Mammary epithelial cell (primary cell): Measurements from ENCODE around the gene GPRIN3.

ENCODE experiments used
- EZH2 ChIP-seq: IDR thresholded peaks from 2 replicates; pipeline ENCODE4 v1.6.1; 2012; ENCODE audit warnings: low read length, inconsistent platforms, borderline replicate concordance
- TF ChIP-seq, protein P1 (sequence below), 2 donors: IDR thresholded peaks in 1 of 2; conservative IDR thresholded peaks in 1 of 2; 2 replicates each; pipeline ENCODE4 v1.5.1; 2011 to 2012; ENCODE audit warnings: inconsistent platforms in 2 of 2, low read length in 2 of 2, mild to moderate bottlenecking in 2 of 2, control low read depth in 1 of 2, low read depth in 1 of 2; ENCODE audit not compliant: insufficient read depth in 1 of 2; ENCODE audit errors: extremely low read depth in 1 of 2

DNA sequence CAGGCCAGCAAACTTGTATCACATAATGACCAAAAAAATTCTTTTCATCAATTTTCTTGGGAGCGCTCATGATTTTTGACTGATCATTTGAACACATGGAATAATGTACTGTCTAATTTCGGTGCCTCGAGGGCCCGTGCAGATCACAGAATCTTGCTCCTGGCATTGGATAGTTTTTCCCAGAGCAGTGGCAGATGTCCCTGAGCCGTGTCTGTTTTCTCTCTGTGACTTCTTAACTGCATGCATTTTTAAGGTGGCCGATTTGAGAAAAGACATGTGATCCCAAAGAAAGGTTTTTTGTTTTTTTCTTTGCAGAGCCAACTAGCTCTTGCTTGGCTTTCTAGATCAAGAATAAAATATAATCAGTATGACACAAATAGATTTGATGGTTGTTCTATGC, 19.7 kb downstream of the GPRIN3 start:
- TF ChIP-seq, protein P1, sequence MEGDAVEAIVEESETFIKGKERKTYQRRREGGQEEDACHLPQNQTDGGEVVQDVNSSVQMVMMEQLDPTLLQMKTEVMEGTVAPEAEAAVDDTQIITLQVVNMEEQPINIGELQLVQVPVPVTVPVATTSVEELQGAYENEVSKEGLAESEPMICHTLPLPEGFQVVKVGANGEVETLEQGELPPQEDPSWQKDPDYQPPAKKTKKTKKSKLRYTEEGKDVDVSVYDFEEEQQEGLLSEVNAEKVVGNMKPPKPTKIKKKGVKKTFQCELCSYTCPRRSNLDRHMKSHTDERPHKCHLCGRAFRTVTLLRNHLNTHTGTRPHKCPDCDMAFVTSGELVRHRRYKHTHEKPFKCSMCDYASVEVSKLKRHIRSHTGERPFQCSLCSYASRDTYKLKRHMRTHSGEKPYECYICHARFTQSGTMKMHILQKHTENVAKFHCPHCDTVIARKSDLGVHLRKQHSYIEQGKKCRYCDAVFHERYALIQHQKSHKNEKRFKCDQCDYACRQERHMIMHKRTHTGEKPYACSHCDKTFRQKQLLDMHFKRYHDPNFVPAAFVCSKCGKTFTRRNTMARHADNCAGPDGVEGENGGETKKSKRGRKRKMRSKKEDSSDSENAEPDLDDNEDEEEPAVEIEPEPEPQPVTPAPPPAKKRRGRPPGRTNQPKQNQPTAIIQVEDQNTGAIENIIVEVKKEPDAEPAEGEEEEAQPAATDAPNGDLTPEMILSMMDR (conservative IDR thresholded peaks at IDR 0.05 in 1 of 2, IDR thresholded peaks at IDR 0.05 in 1 of 2; ENCODE audit: extremely low read depth in 1 of 2, insufficient read depth in 1 of 2, low read depth in 1 of 2, low read length in 2 of 2): no peak
- no peak for TF ChIP-seq EZH2
